T follicular helper cell (primary cell): ENCODE data around the gene PRRT4.
A peak's percentile ranks its signal among the peaks of the same experiment; 100 is the strongest.

ENCODE experiments used
- DNase-seq: peaks from one replicate; pipeline ENCODE4 v3.0.0-alpha.2; 2020; ENCODE audit warnings: low read depth

Gene PRRT4

DNA sequence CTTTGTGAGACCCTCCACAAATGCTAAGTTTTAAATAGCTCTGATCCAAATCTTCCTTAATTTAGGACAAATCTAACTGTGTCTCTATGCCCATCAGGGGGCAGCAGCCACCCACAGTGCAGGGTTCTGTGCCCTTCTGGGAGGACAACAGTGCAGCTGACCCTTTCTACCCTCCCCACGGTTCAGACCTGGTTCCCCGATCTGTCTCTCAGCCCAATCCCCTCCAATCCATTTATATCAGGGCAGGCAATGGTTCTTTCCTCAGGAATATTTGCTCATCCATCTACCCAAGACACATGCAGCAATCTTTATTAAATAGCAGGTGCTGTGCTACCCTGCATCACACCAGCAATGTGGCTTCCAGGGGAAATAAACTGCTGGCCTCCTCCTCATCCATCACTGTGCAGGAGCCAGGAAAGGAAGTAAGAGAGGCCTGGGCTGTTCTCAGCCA is 13.8 kb downstream of the PRRT4 start:
- DNase-seq: peak; percentile 34

DNA sequence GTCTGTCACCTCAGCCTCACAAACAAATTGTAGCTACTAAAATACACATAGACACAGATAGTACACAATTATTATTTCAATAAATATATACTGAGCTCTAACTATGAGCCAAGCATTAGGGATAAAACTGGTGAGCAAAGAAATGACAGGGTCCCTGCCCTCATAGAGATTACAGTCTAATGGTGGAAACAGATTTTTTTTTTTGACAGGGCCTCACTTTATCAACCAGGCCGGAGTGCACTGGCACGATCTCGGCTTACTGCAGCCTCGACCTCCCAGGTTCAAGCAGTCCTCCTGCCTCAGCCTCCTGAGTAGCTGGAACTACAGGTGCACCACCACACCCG is 17.1 kb downstream of the PRRT4 start:
- no peak for DNase-seq

DNA sequence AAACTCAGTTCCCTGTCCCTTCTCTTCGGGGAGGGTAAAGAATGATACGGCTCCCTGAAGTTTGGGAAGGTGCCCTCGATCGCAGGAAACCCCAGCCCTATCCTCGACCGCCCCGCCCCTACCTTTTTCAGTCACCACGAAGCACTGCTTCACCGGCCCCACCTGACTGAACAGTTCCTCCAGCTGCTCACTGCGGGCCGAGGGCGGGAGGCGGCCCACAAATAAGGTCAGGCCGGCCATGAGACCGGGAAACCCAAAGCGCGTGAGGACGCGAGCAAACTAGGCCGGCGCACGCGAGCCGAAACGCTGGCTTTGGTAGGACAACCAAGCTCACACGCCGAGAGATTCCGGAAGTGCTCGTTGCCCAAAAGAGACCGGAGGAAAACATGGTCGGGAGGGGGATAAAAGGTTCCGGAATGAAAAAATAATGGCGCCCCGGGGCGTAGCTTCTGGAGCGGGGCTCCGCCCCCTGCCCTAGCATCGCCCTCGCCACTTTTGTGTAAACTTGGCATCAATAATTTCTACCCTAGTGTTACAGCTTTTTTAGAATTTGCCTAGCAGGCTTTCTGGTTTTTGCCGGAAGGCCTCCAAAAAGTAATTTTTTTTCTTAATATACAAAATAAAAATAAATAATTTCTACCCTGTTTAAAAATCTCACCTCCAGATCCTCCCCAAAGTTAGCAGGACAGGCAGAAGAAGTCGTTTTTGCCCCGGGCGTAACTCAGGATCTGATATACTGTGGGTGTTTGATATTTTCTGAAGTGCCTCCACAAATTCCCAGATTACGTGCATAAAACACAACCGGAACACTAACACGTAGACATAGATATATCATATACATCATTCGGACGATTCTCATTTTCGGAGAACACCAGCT is 17.7 kb downstream of the PRRT4 start, which contains the start of gene RBM28:
TSS of gene RBM28 (minus strand) at position 355 of the 877 bp plus-strand sequence. CDS start at position 240, 115 bp downstream.
- peak; percentile 73 for DNase-seq

DNA sequence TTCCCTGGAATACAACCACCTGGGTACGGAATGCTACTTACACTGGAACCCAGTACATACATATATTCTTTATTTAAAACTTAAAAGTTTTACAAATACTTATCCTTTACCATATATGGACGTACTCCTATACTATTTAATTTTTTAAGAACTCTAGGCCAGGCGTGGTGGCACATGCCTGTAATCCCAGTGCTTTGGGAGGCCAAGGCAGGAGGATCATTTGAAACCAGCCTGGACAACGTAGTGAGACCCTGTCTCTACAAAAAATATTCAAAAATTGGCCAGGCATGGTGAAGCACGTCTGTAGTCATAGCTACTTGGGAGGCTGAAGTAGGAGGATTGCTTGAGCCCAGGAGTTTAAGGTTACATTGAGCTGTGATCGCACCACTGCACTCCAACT is 19.8 kb downstream of the PRRT4 start:
- no peak for DNase-seq

DNA sequence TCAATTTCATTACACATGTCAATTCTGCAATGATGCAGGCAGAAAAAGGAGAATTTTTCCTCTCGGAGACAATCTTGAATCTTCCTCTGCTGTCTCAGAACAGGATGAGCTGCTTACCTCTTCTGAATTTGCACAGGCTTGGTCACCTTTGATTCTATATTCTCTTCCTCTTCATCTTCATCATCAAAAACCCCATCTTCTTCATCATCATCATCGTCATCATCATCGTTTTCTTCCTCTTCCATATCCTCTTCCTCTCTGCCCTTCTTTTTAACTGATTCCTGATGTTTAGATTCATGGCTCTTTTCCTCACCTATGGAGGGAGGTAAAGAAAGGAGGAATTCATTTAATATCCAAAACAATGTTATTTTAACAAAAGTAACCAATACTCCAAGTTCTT is 25.8 kb downstream of the PRRT4 start:
- no peak for DNase-seq

DNA sequence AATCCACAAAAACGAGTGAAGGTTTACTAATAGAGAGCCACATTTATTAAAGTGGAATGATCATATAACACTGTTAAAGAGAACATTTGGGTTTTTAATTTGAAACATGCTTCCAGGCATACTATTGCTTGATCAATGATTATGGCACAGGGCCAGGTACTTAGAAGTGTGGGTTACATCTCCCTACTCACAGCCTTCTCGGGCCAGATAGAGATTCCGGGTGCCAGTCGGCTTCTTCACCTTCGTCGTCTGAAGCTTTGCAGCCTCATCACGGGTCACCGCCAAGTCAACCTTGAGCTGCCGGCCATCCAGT is 37.2 kb downstream of the PRRT4 start:
- DNase-seq: no peak

DNA sequence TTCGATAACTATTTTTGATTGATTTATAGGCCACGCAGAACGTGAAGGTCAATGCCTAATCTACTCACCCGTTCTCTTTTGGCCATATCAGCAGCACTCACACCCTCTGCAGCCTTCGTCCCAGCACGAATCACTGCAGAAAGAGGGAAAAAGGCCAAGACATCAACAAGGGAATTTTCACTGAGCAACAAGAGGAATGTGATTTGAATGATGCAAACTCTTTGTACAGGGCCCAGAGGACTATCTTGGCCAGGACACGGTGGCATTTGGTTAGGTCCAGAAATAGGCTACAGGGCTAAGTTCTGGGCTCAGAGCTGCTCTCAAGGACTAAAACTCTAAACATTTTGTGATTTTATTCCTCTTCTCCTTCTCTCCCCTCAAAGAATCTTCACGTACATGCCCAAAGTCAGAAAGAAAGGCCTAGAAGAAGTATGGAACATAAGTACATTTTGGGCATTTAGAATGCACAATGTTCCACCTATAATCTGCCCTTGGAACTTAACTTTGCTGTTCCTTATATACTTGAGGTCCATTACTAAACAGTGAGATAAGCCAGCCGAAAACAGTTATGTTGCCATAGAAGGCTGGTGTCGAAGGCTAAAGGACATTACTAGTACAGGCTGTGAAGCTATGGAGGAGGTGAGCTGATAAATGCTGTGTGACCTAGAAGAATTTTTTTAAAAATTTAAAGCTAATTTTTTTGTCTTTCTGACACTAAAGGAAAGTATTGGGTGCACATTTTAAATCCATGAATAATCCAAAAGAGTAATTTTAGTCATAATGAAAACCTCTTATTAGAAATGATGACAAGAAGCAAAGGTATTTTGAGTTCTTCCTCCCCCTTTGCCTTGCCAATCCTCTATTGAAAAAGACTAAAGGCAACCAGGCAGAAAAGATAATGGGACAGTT is 37.8 kb downstream of the PRRT4 start:
- no peak for DNase-seq

DNA sequence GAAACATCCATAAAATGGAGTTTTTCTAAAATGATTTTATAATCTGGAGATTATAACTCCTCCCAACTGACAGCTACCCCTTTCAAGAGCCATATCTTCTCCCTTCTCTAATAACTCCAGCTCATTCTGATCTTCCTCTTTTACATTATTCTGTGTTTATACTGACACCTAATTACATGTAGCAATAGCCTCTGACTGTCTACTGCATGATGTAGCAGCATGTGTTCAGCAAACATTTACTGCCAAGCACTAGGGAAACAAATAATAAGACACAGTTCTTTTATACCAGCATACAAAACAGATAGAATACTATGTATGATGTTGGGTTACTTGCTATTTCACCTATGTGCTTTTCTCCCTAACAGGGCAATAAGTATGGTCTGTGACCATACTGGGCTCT is 38.5 kb downstream of the PRRT4 start:
- DNase-seq: no peak

DNA sequence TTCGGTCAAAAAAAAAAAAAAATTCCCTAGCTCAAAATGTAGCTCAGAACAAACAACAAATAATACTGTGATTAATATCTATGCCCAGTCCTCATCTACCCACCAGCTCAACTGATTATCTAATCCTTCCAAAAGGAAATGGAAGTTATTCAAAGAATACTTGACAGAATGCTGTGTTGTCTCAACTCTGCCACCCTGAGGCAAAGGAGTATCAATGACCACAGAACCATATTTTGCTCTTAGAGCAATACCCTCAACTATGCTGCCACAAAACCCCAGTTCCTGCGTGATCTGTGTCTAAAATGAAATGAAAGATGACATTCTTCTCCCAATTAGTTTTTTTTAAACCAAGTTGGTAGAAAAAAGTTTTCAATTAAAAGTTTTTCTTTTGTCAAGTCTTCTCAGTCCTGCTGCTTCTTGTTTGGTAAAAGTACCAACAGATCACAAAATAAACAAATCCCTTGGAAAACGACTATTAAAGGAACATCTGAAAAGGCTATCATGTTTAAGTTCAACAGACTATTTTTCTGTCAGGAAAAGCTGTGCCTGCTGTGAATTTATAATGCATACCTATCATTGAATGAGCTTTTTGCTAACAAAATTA is 39.3 kb downstream of the PRRT4 start:
- no peak for DNase-seq

DNA sequence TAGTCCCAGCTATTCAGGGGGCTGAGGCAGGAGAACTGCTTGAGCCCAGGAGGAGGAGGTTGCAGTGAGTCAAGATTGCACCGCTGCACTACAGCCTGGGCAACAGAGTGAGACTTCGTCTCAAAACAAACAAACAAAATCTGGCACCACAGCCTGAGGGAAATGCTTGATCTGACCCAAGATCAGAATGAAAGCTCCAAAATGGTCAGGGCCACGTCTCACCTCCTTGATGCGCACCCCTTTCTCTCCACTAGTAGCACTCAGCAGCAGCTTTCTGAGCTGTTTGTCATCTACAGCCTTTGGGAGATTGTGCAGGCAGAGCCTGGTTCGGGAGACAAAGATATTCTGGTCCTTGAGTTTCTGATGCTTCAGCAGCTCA is 40.5 kb downstream of the PRRT4 start:
- no peak for DNase-seq

DNA sequence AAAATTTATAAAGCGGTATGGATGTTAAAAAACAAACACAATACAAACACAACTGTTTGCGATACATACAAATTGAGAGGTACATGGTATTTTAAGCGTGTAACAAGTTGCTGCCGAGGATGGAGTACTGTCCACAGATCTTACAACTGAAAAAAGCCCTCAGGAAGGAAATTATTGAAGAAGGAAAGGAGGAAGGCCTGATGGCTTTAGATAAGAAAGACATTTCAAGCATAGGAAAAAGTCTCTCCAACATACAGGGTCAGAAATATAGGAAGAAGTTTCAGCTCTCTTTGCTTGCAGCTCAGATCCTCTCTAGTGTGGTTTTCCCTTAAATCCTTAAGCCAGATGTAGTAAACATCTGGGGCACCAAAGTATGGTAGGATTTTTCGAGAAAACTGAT is 42.8 kb downstream of the PRRT4 start:
- DNase-seq: no peak

DNA sequence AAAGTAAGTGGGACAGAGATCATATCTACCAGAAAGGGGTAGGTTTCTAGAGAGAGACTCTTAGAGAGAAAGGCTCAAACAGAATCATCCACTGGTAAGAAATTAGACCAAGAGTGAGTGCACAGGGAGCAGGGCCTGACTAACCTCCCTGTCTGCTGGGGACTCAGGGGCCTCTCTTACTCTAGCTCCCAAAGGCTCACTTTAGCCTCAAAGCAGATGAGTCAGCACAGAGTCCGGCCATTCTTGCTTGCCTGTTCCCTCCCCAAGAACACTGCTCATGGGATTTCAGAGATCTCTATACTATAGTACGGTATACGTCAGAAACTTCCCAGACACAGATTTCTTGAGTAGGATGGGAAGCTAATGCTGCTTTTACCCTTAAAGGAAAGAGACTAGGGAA is 50.5 kb downstream of the PRRT4 start:
- no peak for DNase-seq

DNA sequence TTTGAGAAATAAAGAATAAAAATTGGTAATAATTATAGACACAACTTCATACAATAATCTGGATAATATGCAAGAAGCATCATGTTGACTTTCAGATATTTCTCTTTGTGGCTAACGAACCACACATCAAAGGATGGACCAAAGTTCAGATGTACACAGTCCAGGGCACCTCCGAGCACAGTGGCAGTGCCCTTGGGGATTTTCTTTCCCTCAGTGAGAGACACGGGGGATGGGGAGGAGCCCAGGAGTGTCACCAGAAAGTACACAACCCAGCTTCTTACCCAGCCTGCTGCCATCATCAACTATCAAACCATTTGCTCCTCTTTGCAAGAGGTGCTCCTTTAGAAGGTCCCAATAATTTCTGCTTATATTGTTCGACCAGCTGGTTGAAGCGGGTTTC is 51.0 kb downstream of the PRRT4 start:
- DNase-seq: no peak

DNA sequence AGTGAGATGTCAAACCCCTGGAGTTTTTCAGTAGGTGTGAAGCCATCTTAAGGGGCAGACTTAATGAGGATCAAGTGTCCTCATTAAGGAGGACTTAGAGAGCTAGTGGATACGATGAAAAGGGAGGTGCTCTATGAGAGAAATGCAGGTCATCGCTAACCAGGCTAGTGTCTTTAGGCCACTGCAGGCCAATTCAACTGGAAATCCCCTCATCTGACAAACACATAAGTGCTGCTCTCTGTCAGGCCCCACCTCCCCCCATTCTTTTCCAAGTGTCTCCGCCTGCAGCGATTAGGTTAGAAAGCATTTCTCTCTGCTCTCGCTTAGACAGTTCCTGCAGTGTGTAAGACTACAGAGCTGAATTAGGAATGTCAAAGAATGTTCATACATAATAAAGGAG is 51.5 kb downstream of the PRRT4 start:
- DNase-seq: no peak

DNA sequence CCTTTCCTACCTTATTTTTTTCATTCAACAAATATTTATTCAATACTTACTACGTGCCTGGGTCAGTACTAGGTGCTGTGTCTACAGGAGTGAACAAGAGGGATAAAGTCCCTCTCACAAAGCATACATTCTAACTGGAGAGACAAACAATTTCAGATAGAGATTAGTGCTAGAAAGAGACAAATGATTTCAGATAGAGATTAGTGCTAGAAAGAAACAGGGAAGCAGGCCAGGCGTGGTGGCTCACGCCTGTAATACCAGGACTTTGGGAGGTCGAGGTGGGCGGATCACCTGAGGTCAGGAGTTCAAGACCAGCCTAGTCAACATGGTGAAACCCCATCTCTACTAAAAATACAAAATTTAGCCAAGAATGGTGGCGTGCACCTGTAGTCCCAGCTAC is 52.4 kb downstream of the PRRT4 start:
- DNase-seq: no peak

DNA sequence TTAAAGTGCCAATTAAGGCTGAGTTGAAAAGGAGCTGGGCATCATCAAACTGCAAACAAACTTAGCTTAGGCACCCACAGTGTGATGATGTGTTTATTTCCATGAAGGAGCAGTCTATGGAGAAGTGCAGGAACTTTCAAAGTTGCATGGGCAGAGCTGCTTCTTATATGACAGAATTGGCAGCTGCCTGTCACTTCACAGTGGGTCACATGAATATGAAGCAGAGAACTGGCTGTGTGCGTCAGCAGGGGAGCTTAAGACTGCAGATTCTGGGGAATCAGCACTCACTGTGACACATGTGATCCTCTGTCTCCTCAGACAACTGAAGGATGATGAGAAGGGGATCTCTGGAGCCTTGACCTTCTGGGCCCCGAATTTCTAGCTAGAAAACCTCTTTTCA is 54.4 kb downstream of the PRRT4 start:
- DNase-seq: no peak

DNA sequence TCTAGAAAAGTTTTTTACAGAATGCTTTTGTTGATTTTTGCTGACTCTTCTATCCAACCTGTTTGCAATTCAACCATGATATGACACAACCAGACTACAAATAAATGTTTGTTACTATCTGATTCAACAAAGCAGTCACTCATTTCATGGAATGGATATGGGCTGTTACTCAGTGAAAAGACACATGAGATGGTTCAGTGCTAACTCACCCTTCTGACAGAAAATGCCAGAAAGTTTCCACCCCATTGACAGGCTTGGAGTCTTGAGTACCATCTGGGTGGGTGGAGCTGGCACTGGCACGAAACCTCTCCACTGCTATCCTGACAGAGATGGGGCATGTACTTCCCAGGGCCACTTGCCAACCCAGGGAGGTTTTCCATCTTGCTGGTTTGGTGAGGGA is 57.3 kb downstream of the PRRT4 start:
- no peak for DNase-seq

DNA sequence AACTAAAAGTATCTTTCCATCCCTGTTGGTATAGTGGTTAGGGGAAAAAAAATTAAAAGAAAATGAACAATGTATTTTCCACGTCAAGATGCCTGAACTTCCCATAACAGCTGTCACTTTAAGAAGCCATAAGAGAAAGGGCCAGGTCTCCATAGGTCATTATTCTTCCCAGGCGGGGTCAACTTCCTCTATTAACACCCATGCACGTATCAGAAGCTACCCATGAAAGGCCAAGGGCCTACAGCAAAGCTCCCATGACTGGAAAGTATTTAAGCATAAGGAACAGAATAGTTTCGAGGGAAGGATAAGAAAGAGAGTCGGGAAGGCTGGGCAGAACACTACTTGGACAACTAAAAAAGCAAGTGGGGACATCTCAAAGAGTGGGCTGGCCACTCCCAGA is 57.8 kb downstream of the PRRT4 start:
- DNase-seq: no peak

DNA sequence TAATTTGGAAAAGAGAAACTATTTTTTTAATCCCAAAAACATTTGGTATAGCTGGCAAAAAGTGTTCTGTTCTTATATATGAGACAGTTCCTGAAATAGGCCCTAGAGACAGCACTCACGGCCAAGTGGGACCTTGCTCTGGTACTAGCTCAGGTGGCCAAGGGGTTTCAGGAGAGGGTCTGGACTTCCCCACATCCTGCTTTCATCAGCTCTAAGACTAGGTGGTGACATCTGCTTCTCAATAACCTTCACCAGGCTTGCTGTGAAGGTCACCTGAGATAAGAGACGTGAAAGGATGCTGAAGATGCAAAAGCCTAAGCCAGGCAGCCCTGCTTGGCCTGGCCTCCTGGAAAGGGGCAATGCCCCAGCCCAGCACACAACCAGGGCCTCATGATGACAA is 58.4 kb downstream of the PRRT4 start:
- no peak for DNase-seq

DNA sequence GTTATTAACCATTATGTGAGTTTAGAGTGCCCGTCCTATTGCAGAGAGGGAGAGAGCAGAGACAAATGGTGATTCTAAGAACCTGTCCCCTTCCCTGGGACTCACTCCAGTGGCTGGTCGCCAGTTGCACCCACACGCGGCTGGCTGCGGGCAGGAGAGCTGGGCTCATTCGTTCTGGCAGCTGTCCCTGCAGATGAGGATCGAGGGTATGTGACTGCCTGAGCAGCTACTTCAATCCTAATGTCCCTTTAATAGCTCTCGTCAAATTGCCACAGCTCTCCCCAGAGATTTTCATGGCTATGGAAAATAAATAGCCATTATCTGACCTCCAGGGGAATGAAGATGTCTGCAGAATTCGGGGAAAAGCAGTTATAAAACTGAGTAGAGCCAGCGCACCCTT is 59.4 kb downstream of the PRRT4 start:
- DNase-seq: no peak
